Left ventricle myocardium inferior (tissue), 1 donor: ENCODE results near the gene TIAM1. TPM values are rescaled to one million over a fixed set of nuclear protein-coding genes. Genes with fewer than 3 reads are reported as not detected.

Experiments used
- DNase-seq: peaks from one replicate; pipeline ENCODE4 v3.0.0-alpha.2; 2020
- H3K27ac ChIP-seq: fragments of 200-600 bp; replicated peaks from 2 replicates; pipeline ENCODE4 v1.8.0; 2021
- H3K27me3 ChIP-seq: fragments of 200-600 bp; 2 replicates; pipeline ENCODE4 v1.8.0; 2021; ENCODE audit warnings: low read depth
- H3K36me3 ChIP-seq: fragments of 200-600 bp; 2 replicates; pipeline ENCODE4 v1.8.0; 2021
- H3K4me1 ChIP-seq: fragments of 200-600 bp; 2 replicates; pipeline ENCODE4 v1.8.0; 2021
- H3K4me3 ChIP-seq: fragments of 200-600 bp; 2 replicates; pipeline ENCODE4 v1.8.0; 2021; ENCODE audit warnings: mild to moderate bottlenecking, moderate library complexity
- H3K9me3 ChIP-seq: fragments of 200-600 bp; replicated peaks from 2 replicates; pipeline ENCODE4 v1.8.0; 2021
- CTCF ChIP-seq: fragments of 200-600 bp; IDR thresholded peaks from 2 replicates; pipeline ENCODE4 v1.8.0; 2021; ENCODE audit warnings: antibody characterized with exemption, mild to moderate bottlenecking, borderline replicate concordance
- intact Hi-C: fragments of 100-400 bp; cut with micrococcal nuclease; formaldehyde crosslinking; loops from one replicate; pipeline ENCODE4 v1.11.0; 2022
- total RNA-seq: library from RNA; stranded (reverse); fragmentation: NEBNext Ultra II Directional; extraction: Animal tissue kit (Norgen Biotek cat#: 25700); gene quantifications from one replicate; pipeline ENCODE4 v1.2.1, GENCODE V29; 2021
- donor health status: DM: no; HTN: yes; CAD: no; lungs with severe emphysema.

Gene TIAM1
- total RNA-seq, 1 donor from 2014 or later, result 1.8 TPM

- DNase-seq, result no peak
- TF ChIP-seq CTCF, result no peak
- Histone ChIP-seq H3K4me1 (peaks cover 4% of the 10 kb centered on the region), H3K27ac (no peak overlapping the region), H3K9me3 (no peaks in the 10 kb centered on the region), H3K4me3 (no peak overlapping the region), H3K36me3 (no peaks in the 10 kb centered on the region), H3K27me3 (peaks cover 31% of the 10 kb centered on the region)
- intact Hi-C loops, result loop anchor here (10.0 kb wide), 2 partner anchors 253 to 743 kb away; partner anchors contain the start of gene KRTAP23-1
These were observed 256.2 kb downstream of the TIAM1 start for GRCh38 chr21:31087639-31088473.

DNA sequence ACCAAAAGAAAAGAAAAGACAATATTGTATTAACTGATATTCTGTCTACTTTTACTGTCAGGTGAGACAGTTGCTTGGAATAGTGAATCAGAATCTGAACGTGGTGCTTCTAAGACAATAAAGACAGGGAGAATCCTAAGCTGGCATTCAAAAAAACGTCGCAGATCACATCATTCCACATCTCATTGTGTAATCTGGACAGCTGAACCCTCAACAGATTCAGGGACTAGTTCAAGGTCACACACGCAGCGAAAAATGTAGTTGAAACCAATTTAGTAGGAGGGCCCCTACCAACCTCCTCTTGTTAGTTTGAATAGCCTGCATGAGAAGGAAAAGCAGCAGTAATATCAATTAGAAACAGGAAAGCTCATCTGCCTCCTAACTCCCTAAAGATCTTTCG is 259.4 kb downstream of the TIAM1 start:
- TF ChIP-seq CTCF, result no peak
- DNase-seq, result no peak
- no peaks in the 10 kb centered on the region for H3K36me3 ChIP-seq
- H3K9me3 ChIP-seq, result no peaks in the 10 kb centered on the region
- H3K27ac ChIP-seq, result no peak overlapping the region
- intact Hi-C loops, result loop anchor here (10.0 kb wide), 2 partner anchors 250 to 740 kb away; partner anchors contain the start of gene KRTAP23-1
- H3K27me3 ChIP-seq, result peaks cover 27% of the 10 kb centered on the region
- H3K4me3 ChIP-seq, result no peak overlapping the region
- peaks cover 4% of the 10 kb centered on the region for H3K4me1 ChIP-seq

DNA sequence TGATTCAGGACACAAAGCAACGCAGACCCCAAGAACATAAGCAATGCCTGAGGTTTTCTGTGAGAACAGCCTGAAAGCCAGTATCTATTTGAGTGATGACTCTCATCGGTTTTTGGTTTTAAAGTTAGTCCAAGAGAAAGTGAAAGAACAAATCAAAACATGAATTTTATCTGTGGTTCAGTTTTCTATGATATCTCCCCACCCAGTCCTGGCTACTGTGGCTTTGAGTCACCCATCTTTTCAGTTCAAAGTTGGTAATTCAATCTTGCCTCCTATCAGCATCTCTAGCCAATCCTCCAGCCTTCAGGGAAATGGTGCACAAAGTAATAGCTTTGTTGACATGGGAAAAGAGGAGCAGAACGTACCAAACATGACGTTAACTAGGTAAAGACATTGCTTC is 265.3 kb downstream of the TIAM1 start:
- intact Hi-C loops, result no loop called here
- no peak for DNase-seq

DNA sequence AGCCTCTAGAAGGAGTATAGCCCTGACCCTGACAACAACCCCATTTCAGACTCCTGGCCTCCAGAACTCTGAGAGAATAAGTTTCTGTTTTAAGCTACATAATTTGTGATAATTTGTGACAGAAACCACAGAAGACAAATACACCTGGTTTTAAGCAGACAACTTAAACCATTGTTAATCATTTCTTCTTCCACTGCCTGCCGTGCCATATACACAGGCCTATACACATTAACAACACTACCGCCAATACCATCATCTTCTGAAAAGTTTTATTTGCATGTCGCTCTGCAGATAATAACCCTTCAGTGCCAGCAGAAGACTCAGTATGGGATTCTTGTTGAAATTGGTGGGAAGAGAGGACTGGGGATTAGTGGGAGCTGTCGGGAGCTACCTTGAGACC is 265.8 kb downstream of the TIAM1 start:
- intact Hi-C loops, result no loop called here
- Histone ChIP-seq H3K27ac (no peak overlapping the region), H3K9me3 (no peaks in the 10 kb centered on the region), H3K4me3 (no peak overlapping the region), H3K36me3 (no peaks in the 10 kb centered on the region), H3K4me1 (no peaks in the 10 kb centered on the region), H3K27me3 (peaks cover 7% of the 10 kb centered on the region)
- no peak for TF ChIP-seq CTCF
- no peak for DNase-seq

More for the DNA sequence above, 265.3 kb downstream of the TIAM1 start:
- Histone ChIP-seq H3K36me3 (no peaks in the 10 kb centered on the region), H3K4me3 (no peak overlapping the region), H3K9me3 (no peaks in the 10 kb centered on the region), H3K27ac (no peak overlapping the region), H3K27me3 (peaks cover 7% of the 10 kb centered on the region), H3K4me1 (no peaks in the 10 kb centered on the region)
- TF ChIP-seq CTCF, result no peak

DNA sequence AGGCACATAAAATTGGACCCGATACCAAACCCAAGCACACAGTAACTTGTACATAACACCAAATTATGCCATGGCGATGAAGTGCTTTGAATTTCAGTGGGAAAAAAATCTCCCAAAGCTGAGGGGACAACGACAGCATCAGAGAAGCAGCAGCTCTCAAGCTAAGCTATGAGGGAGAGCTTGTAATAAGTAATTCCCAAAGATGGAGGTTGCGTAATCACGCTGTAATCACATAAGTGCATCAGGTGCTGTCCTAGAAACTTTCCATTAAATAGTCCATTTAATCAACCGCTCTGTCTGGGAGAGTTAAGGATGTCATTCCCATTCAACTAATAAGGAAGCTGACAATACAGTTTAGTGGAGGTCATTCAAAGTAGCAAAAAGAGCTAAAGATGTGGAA is 268.2 kb downstream of the TIAM1 start:
- intact Hi-C loops, result no loop called here
- no peaks in the 10 kb centered on the region for H3K9me3 ChIP-seq
- H3K36me3 ChIP-seq, result no peaks in the 10 kb centered on the region
- TF ChIP-seq CTCF, result no peak
- H3K4me3 ChIP-seq, result no peak overlapping the region
- H3K4me1 ChIP-seq, result no peaks in the 10 kb centered on the region
- H3K27ac ChIP-seq, result no peak overlapping the region
- peaks cover 11% of the 10 kb centered on the region for H3K27me3 ChIP-seq
- no peak for DNase-seq
